Fibroblast of lung (primary cell): Measurements from ENCODE around the gene RASSF7. TPM values are rescaled to one million over a fixed set of nuclear protein-coding genes. Genes with fewer than 3 reads are reported as not detected.
"Not testable (repeated sequence)": the region's sequence is repeated elsewhere in the genome, so short reads cannot be mapped to it uniquely, and the experiment has no call there.

Experiments used
- DNase-seq, 2 donors: peaks; one replicate each; pipeline versions ENCODE4 v3.0.0 to v3.0.0-alpha.2; 2010; ENCODE audit warnings: low read depth in 2 of 2
- H2AFZ ChIP-seq: 2 replicates; pipeline ENCODE4 v1.5.1; 2012; ENCODE audit warnings: low read length, control low read depth, inconsistent platforms
- H3K27ac ChIP-seq: 2 replicates; pipeline ENCODE4 v1.5.1; 2011; ENCODE audit warnings: low read length, control low read depth; ENCODE audit not compliant: insufficient read depth
- H3K27me3 ChIP-seq: 2 replicates; pipeline ENCODE4 v1.5.1; 2011; ENCODE audit warnings: mild to moderate bottlenecking, low read length; ENCODE audit not compliant: control insufficient read depth, insufficient read depth
- H3K36me3 ChIP-seq: 2 replicates; pipeline ENCODE4 v1.5.1; 2011; ENCODE audit warnings: low read length; ENCODE audit not compliant: control insufficient read depth, insufficient read depth
- H3K4me1 ChIP-seq: 2 replicates; pipeline ENCODE4 v1.5.1; 2011; ENCODE audit warnings: low read length; ENCODE audit not compliant: control insufficient read depth, insufficient read depth; ENCODE audit errors: extremely low read depth
- H3K4me2 ChIP-seq: 2 replicates; pipeline ENCODE4 v1.5.1; 2011; ENCODE audit warnings: low read length, control low read depth; ENCODE audit not compliant: insufficient read depth; ENCODE audit errors: extremely low read depth
- H3K4me3 ChIP-seq, 4 experiments: fragments of 200-600 bp in 1 of 4; sonication (generic) in 1 of 4; replicated peaks in 1 of 4; 2 replicates each; pipeline ENCODE4 v1.5.1; 2011 to 2016; ENCODE audit warnings: low read length in 4 of 4, low read depth in 3 of 4, mild to moderate bottlenecking in 3 of 4, control low read depth in 2 of 4, inconsistent platforms in 1 of 4, mixed read lengths in 1 of 4; ENCODE audit not compliant: insufficient read depth in 1 of 4; ENCODE audit errors: control extremely low read depth in 1 of 4
- H3K79me2 ChIP-seq: 2 replicates; pipeline ENCODE4 v1.5.1; 2012; ENCODE audit warnings: mild to moderate bottlenecking, low read length, inconsistent platforms; ENCODE audit not compliant: control insufficient read depth, insufficient read depth
- H3K9ac ChIP-seq: 2 replicates; pipeline ENCODE4 v1.5.1; 2011; ENCODE audit warnings: mild to moderate bottlenecking, low read length, control low read depth; ENCODE audit not compliant: insufficient read depth
- H3K9me3 ChIP-seq: 2 replicates; pipeline ENCODE4 v1.5.1; 2012; ENCODE audit warnings: low read depth, low read length; ENCODE audit not compliant: control insufficient read depth, insufficient read depth
- H4K20me1 ChIP-seq: 2 replicates; pipeline ENCODE4 v1.5.1; 2011; ENCODE audit warnings: low read length; ENCODE audit not compliant: control insufficient read depth, insufficient read depth; ENCODE audit errors: extremely low read depth
- CTCF ChIP-seq, 2 donors: IDR thresholded peaks in 1 of 2; conservative IDR thresholded peaks in 1 of 2; 1 replicate in 1 of 2; 2 replicates in 1 of 2; pipeline ENCODE4 v1.5.1; 2011 to 2012; ENCODE audit warnings: low read length in 2 of 2, control low read depth in 1 of 2, inconsistent platforms in 1 of 2, low read depth in 1 of 2, mild to moderate bottlenecking in 1 of 2
- EZH2 ChIP-seq: IDR thresholded peaks from 2 replicates; pipeline ENCODE4 v1.5.1; 2012; ENCODE audit warnings: low read length, control low read depth, mild to moderate bottlenecking; ENCODE audit errors: missing control alignments
- polyA plus RNA-seq, 2 donors: library from polyadenylated mRNA; depleted of rRNA in 1 of 2; stranded (reverse) in 1 of 2; unstranded in 1 of 2; fragments of >200 nt; gene quantifications; 2 replicates each; pipeline ENCODE4 v1.2.1, GENCODE V29; 2011 to 2012; ENCODE audit warnings: missing spikeins in 1 of 2
- total RNA-seq: library from RNA; depleted of rRNA; stranded (reverse); fragments of >200 nt; gene quantifications from 2 replicates; pipeline ENCODE4 v1.2.1, GENCODE V29; 2014

RASSF7 gene
- total and polyA plus RNA-seq, 2 donors (not counting 1 experiment from before 2014, with no cell fraction given), result 1.6 to 2.8 TPM

GRCh38 chr11:573146-573759, 12.5 kb downstream of the RASSF7 start:
- Histone ChIP-seq H3K9ac (no peak overlapping the region), H4K20me1 (no peaks in the 10 kb centered on the region), H3K79me2 (peaks cover 16% of the 10 kb centered on the region), H3K4me3 (no peak overlapping the region), H3K27ac (no peak overlapping the region), H3K36me3 (no peaks in the 10 kb centered on the region), H2AFZ (no peak overlapping the region), H3K27me3 (no peaks in the 10 kb centered on the region), H3K4me2 (no peak overlapping the region), H3K9me3 (no peaks in the 10 kb centered on the region), H3K4me1 (peaks cover 2% of the 10 kb centered on the region)
- TF ChIP-seq CTCF (conservative IDR thresholded peaks at IDR 0.05 in 1 of 2, IDR thresholded peaks at IDR 0.05 in 1 of 2; ENCODE audit: low read depth in 1 of 2, low read length in 2 of 2) (no peak), EZH2 (no peak)
- no peak for DNase-seq

GRCh38 chr11:574031-574570, 13.3 kb downstream of the RASSF7 start:
- H3K4me1 ChIP-seq, H3K4me2 ChIP-seq: not testable (repeated sequence)

GRCh38 chr11:574632-575312, 14.0 kb downstream of the RASSF7 start:
- TF ChIP-seq EZH2 (peak; percentile 12), CTCF (conservative IDR thresholded peaks at IDR 0.05 in 1 of 2, IDR thresholded peaks at IDR 0.05 in 1 of 2; ENCODE audit: low read depth in 1 of 2, low read length in 2 of 2) (no peak)
- H4K20me1 ChIP-seq, result no peaks in the 10 kb centered on the region
- peak overlapping the region; percentile 63 for H3K9ac ChIP-seq
- peaks cover 3% of the 10 kb centered on the region for H3K4me1 ChIP-seq
- H3K79me2 ChIP-seq, result peaks cover 31% of the 10 kb centered on the region
- H3K27ac ChIP-seq, result no peak overlapping the region
- H3K4me2 ChIP-seq, result peak overlapping the region; percentile 94
- no peaks in the 10 kb centered on the region for H3K36me3 ChIP-seq
- H3K9me3 ChIP-seq, result no peaks in the 10 kb centered on the region
- DNase-seq, result no peak
- H3K4me3 ChIP-seq, result peak overlapping the region; percentile 31 to 72 (median 69)
- H2AFZ ChIP-seq, result peak overlapping the region; percentile 77
- no peaks in the 10 kb centered on the region for H3K27me3 ChIP-seq

More at GRCh38 chr11:574031-574570, 13.3 kb downstream of the RASSF7 start:
- not testable (repeated sequence) for H4K20me1 ChIP-seq, H3K9me3 ChIP-seq, H3K36me3 ChIP-seq, H3K27ac ChIP-seq, H3K27me3 ChIP-seq, H3K9ac ChIP-seq, DNase-seq, H2AFZ ChIP-seq, H3K4me3 ChIP-seq
- H3K79me2 ChIP-seq, result peaks cover 24% of the 10 kb centered on the region
